ENCODE measurements around the gene BCKDHA.

DNA sequence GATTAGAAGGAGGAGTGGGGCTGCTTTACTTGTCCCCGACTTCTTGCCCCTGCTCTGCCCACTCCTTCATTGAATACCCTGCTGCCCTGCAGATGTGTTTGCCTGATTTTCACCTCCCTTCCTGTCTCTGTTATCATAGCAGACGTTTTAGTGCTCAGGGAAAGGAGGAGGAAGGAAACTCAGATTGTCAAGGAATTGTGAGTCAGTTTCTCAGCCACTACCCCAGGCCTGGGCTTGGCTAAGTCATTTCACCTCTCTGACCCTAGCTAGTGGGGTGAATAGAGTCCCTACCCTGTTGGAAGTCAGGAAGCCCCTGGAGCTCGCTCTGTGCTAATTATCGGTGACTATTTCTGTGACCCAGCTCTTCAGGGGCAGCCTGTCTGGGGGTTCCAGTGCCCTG lies 3.9 kb downstream of the BCKDHA start:
- TF ChIP-seq, protein P1, sequence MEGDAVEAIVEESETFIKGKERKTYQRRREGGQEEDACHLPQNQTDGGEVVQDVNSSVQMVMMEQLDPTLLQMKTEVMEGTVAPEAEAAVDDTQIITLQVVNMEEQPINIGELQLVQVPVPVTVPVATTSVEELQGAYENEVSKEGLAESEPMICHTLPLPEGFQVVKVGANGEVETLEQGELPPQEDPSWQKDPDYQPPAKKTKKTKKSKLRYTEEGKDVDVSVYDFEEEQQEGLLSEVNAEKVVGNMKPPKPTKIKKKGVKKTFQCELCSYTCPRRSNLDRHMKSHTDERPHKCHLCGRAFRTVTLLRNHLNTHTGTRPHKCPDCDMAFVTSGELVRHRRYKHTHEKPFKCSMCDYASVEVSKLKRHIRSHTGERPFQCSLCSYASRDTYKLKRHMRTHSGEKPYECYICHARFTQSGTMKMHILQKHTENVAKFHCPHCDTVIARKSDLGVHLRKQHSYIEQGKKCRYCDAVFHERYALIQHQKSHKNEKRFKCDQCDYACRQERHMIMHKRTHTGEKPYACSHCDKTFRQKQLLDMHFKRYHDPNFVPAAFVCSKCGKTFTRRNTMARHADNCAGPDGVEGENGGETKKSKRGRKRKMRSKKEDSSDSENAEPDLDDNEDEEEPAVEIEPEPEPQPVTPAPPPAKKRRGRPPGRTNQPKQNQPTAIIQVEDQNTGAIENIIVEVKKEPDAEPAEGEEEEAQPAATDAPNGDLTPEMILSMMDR (IDR thresholded peaks at IDR 0.05) = no peak
- no peak for TF ChIP-seq POLR2AphosphoS5 (IDR thresholded peaks at IDR 0.05)

All from prostate gland (tissue), 2 donors.